Breast epithelium (tissue), 3 donors: ENCODE results near the gene MAP3K12.

ENCODE experiments used
- CTCF ChIP-seq, 3 donors: fragments of 450-650 bp; IDR thresholded peaks; one replicate each; pipeline ENCODE4 v1.5.1; 2016 to 2017; ENCODE audit warnings: antibody characterized with exemption in 3 of 3, mild to moderate bottlenecking in 3 of 3, moderate library complexity in 3 of 3
- POLR2A ChIP-seq: fragments of 450-650 bp; IDR thresholded peaks from one replicate; pipeline ENCODE4 v1.6.1; 2016; ENCODE audit warnings: antibody characterized with exemption, mild to moderate bottlenecking, moderate library complexity

GRCh38 chr12:53492188-53492587 is 7.1 kb downstream of the MAP3K12 start:
- TF ChIP-seq CTCF (IDR thresholded peaks at IDR 0.05) (no peak), POLR2A (no peak)
